HG03135 (cell line): ENCODE measurements around the gene ARG2.

Experiments used
- ATAC-seq: cut with Tn5 transposase; IDR thresholded peaks from one replicate; pipeline ENCODE4 v1.9.1; 2021; ENCODE audit warnings: mild to moderate bottlenecking, moderate library complexity; ENCODE audit not compliant: unreplicated experiment

The ARG2 gene

DNA sequence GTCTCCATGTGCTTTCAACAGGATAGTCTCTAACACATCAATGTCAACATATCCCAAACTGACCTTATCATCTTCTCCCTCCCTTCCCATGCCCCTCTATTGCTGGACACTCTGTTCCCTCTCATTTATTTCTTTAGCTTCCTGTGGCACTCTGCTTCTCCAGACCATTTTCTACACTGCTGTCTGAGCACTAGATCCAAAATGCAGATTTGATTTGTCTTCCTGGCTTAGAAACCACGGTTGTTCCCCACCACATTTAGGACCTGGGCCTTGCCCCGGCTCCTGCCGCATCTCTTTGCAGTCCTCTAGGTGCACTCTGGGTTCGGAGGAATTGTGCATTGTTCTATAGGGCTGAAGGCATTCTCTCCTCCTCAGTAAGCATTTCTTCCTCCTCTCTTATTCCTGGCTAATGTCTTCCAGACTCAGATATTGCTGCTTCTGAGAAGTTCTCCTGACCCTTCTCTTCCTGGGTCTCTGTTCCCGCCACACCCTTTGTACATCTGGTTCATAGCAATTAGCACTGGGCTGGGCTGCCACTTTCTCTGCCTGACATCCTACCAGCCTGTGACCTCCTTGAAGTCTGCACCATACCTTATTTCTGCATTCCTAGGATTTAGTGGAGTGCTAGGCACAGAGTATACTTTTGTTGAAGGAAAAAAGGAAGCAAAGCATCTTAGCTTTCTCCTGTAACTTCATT lies 13.9 kb downstream of the ARG2 start:
- no peak for ATAC-seq

GRCh38 chr14:67636361-67636919 lies 16.7 kb downstream of the ARG2 start:
- ATAC-seq, result no peak

DNA sequence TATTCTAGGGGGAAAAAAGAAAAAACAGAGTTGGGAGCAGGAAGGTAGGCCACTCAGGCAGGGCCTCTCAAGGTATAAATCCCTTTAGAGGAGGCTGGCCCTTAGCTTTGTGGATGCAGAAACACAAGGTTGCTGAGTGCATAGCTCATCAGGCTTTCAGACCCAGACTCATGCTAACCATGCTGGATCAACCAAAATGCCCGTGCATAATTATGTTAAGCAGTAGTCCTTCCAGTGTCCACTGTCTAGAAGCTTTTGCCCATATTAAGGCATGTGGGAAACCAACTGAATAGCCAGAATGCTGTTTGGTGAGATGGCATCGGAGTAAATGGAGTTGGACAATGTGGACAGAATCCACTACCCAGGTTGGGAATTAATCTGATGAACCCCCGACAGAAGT lies 18.9 kb downstream of the ARG2 start:
- no peak for ATAC-seq

GRCh38 chr14:67641480-67641879 lies 21.8 kb downstream of the ARG2 start:
- no peak for ATAC-seq

DNA sequence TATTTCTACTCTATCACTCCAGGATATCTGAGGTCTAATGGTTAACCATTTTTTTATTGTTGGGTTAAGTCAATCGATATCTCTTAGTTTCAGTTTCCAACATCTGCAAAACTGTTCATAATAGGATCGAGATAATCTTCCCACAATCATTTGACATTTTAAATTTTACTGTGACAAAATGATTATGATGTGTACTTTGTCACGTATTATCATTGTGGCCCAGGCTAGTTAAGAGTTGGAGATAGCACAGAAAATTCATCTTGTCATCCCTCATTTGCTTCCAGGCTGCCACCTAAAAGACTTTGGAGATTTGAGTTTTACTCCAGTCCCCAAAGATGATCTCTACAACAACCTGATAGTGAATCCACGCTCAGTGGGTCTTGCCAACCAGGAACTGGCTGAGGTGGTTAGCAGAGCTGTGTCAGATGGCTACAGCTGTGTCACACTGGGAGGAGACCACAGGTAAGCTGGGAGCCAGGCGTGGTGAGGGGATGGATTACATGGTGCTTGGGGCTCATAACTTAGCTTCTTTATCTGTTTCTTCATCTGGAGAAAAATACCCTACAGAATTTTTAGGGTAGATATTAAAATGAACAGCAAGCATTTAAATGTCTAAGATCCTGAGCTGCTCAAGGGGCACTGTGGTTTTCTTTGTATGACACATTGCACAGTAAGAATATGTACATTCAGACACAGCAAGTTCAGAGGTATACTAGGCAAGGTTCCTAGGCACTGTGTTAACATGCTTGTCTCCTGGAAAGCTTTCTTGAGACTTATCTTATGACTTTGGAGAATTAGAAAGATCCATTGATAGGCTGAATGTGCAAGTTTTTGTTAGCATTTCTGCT lies 22.4 kb downstream of the ARG2 start:
- no peak for ATAC-seq

DNA sequence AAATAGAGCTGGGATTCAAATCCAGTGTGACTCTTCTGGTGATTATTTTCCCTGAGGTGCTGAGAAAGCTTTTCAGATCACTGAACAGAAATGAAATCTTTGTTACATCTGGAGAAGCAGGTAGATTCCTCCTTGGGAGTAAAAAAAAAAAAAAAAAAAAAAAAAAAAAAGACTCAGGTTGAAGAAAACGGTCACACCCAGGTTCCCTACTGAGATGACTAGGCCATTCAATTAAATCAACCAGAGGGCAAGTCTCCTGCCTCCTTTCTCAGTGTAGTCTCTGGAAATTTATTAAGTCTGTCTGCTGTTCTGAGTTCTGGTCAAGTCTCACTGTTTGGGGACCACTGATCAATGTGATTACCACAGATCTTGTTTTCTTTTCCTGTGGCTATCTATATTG lies 24.0 kb downstream of the ARG2 start:
- ATAC-seq, result no peak

- no peak for ATAC-seq
These were observed 24.7 kb downstream of the ARG2 start for GRCh38 chr14:67644428-67644827.

DNA sequence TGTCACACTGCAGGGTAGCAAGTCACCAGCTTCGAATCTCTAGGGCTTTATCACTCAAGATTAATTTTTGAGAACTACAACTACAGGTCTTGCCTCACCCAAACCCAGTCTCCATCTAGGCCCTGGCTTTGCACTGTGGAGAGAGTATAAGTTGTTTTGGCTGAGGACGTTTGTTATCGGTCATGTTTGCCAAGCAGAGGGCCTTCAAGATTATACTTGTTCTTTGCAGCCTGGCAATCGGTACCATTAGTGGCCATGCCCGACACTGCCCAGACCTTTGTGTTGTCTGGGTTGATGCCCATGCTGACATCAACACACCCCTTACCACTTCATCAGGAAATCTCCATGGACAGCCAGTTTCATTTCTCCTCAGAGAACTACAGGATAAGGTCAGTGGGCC lies 25.7 kb downstream of the ARG2 start:
- ATAC-seq, result no peak

- ATAC-seq, result no peak
These were observed 26.4 kb downstream of the ARG2 start for GRCh38 chr14:67646131-67646530.

DNA sequence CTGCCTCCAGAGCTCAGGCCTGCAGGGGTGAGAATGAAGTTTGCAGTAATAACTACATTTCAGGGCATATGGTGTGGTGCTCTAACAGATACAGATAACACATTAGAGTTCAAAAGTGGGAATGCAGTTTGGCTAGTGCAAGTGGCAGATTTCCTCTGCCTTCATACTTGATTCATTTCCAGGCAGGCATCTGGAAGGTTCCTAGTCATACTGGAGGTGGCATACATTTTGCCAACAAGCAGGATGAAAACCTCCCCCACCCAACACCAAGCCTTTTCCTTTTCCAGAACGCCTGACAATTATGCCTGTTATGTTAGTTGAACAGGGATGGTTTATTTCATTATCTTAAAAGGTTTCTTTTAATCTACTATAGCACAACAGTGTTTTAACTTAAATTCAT lies 30.4 kb downstream of the ARG2 start:
- no peak for ATAC-seq

GRCh38 chr14:67650694-67651093 lies 31.0 kb downstream of the ARG2 start:
- no peak for ATAC-seq

GRCh38 chr14:67652189-67652588 lies 32.5 kb downstream of the ARG2 start:
- ATAC-seq, result no peak

DNA sequence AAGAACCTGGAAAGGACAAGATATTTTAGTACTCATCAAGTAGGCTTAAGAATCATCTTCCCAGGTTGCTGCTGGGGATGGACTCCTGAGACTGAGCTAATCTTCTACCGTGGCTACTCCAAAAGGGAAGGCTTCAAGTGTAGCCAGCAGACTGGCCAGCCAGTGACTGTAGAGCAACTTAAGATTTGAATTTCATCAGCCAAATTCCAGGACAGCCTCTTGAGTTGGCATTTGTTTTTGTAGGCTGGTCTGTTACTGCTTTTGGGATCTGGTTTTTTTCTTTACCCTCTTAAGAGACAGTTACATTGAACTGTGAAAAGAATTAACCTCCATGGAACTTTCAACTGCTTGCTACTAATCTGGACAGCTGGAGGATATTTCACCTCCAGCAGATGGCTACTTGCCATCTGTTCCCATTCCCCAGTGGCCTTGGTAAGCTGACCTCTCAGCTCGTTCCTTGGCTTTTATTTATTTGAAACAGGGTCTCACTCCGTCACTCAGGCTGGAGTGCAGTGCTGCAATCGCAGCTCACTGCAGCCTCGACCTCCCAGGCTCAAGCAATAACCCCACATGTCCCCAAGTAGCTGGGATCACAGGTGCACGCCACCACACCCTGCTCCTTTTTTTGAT lies 34.0 kb downstream of the ARG2 start:
- ATAC-seq, result no peak

DNA sequence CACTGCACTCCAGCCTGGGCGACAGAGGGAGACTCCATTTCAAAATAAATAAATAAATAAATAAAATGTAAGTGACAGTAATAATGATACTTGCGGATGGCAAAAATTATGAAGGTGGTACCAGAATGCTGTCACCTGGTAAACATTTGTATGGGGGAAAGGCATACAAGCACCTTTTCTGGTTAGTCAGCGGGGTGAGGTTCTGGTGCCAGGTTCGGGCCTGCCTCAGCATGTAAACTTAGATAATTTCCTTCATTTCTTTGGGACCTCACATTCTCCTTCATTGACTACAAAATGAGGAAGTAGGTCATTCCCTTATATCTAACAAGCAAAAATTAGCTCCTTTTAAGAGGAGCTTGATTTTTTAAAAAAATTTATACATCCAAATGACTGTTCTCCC lies 43.9 kb downstream of the ARG2 start:
- no peak for ATAC-seq

DNA sequence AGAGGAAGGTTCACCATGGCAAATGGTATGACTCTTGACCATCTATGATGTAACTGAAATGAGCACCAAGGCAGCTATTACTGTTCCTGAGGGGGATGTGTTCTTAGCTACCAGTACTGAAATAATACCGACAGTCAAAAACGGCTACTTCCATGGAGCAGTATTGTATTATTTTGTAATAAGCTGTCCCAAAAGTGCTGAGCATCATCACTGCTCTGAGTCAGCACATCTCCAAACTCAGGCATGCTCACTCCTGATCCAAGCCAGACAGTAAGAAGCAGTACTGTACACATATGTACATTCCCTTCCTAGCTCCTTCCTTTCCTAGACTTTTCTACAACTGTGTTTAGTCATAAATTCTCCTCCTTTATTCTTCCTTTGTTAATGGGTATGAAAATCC lies 46.1 kb downstream of the ARG2 start:
- no peak for ATAC-seq

DNA sequence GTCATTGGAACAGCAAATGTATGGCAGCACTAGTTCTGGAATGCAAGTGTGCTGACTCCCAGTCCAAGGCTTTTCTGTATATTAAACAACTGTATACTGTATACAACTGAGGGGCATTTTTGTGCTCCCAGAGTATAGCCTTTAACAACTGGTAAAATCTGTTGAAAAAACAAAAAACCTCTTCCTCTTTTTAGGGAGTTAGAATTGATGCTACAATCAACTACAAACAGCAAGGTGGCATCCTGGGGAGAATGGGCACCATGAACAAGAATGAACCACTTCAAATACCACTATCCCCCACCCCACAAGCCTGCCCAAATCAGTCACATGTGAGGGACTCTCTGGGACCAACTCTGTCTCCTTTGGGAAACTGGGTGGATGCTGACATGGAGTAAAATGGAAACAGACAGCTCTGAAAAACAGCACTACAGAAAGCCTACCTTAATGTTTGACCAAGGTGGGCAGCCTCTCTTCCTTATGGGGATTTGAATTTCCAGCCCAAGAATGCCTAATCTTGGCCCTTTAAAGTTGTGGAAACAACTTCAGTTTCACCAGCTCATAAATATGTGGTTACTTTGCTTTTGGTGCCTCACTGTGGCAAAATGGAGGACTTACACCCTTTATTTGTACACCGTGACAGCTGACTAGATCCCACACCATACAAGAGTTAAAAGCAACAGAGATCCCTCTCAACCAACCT lies 47.2 kb downstream of the ARG2 start:
- peak; percentile 60 for ATAC-seq

DNA sequence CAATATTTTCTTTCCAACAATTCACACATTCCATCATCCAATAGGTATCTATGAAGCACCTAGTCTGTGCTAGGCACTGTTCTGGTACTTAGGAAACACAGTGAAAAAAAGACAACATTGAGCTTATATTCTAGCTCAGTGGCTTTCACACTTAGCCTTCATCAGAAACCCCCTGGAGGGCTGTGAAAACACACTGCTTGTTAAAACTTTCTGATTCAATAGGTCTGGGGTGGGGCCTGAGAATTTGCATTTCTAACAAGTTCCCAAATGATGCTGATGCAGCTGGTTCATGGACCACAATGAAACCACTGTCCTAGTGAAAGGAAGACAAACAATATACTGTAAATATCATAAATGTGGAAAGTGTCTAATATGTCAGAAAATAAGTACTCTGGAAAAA lies 48.8 kb downstream of the ARG2 start:
- no peak for ATAC-seq

GRCh38 chr14:67673451-67673850 lies 53.7 kb downstream of the ARG2 start:
- no peak for ATAC-seq

- peak; percentile 36 for ATAC-seq
These were observed 54.4 kb downstream of the ARG2 start for GRCh38 chr14:67674139-67674479.

DNA sequence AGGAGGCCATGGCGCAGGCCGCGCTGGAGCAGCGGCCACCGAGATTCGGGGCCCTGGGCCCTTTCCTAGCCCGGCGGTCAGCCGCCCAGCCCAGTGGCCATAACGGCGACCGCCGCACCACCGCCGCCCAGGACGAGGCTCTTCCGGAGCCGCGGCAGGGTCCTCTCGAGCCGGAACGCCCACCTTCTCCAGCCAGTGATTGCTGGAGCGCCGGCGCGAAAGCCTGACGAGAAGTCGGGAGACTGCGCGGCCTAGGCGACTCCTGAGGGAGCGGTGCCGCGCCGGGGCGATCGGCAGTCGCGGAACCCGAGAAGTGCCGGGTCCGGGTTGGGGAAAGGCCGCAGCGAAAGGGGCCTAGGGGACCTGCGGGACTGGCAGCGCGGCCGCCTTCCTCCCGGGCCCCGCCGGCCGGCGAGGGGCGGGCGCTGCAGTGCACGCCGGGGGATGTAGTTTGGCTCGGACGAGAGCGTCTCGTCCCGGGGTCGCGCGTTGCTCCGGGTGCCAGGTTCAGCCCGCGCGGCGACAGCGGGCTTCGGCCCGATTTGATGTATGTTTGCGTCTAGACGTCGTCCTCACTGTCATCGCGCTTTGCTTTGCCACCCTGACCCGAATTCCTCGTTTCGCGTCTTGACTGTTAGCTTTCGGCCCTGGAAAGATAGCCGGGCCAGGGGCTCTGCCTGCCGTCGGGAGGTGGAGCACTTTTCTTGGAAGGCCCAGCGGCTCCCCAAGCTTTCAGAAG lies 54.9 kb downstream of the ARG2 start, which contains the start of gene VTI1B:
VTI1B (minus strand) TSS at position 153 of the 739 bp plus-strand sequence; CDS start at position 10, 143 bp downstream.
- peak; percentile 94 for ATAC-seq
